ENCODE measurements around the gene PPM1D.

DNA sequence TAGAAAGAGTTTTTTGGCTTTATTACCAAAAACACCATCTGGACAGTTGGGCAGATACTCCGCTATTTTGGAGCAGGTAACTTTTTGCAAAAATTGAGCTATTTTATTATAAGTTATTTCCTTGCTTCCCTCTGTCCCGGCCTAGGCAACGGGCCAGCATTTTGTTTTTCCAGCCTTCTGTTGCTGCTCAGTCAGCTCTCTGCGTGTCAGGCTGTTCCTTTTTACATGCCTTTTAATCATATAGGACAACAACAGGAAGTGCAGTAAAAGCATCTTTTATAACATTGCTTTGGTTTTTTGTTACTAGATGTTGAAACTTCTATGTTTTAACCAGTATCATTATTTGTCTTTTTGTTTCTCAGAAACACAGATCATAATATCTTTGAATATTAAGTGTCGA, 30.4 kb downstream of the PPM1D start:
- TF ChIP-seq, protein P1, sequence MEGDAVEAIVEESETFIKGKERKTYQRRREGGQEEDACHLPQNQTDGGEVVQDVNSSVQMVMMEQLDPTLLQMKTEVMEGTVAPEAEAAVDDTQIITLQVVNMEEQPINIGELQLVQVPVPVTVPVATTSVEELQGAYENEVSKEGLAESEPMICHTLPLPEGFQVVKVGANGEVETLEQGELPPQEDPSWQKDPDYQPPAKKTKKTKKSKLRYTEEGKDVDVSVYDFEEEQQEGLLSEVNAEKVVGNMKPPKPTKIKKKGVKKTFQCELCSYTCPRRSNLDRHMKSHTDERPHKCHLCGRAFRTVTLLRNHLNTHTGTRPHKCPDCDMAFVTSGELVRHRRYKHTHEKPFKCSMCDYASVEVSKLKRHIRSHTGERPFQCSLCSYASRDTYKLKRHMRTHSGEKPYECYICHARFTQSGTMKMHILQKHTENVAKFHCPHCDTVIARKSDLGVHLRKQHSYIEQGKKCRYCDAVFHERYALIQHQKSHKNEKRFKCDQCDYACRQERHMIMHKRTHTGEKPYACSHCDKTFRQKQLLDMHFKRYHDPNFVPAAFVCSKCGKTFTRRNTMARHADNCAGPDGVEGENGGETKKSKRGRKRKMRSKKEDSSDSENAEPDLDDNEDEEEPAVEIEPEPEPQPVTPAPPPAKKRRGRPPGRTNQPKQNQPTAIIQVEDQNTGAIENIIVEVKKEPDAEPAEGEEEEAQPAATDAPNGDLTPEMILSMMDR (IDR thresholded peaks at IDR 0.05) = no peak
- no peak for TF ChIP-seq POLR2A (IDR thresholded peaks at IDR 0.05)
- no peak for TF ChIP-seq EP300 (IDR thresholded peaks at IDR 0.05)
